ENCODE measurements around the gene HOGA1.

DNA sequence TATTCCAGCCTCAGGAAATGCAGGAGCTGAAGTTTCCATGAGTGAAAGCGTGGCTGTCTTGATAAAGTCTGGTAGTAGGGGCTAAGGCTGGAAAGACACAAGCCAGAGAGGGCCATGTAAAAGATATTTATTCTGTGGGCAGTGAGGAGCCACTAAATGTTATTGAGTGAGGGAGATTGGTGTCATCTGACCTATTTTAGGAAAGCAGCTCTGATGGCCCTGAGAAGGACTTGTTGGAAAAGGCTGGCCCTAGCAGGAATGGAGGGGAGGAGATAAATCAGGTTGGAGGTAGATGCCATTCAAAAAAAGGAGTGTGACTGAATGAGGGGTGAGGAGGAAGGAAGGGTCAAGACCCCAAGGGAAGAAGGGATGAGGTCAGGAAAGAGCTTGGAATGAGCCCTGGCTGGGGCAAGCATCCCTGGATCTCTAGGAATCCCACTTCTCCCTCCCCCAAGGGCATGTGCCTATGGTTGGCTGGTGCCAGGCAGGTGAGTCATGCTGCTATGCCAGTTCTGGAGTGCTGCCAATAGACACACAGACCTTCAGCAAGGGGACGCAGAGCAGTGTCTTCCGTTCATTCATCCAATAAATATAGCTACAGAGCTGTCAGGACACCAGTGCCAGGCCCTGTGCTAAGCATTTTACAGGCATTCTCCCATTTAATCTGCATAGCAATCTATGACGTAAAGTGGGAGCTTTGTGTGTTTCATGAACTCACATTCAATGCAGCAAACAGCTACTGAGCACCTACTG is 9.6 kb upstream of the HOGA1 start:
- TF ChIP-seq, protein P1, sequence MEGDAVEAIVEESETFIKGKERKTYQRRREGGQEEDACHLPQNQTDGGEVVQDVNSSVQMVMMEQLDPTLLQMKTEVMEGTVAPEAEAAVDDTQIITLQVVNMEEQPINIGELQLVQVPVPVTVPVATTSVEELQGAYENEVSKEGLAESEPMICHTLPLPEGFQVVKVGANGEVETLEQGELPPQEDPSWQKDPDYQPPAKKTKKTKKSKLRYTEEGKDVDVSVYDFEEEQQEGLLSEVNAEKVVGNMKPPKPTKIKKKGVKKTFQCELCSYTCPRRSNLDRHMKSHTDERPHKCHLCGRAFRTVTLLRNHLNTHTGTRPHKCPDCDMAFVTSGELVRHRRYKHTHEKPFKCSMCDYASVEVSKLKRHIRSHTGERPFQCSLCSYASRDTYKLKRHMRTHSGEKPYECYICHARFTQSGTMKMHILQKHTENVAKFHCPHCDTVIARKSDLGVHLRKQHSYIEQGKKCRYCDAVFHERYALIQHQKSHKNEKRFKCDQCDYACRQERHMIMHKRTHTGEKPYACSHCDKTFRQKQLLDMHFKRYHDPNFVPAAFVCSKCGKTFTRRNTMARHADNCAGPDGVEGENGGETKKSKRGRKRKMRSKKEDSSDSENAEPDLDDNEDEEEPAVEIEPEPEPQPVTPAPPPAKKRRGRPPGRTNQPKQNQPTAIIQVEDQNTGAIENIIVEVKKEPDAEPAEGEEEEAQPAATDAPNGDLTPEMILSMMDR (conservative IDR thresholded peaks at IDR 0.05): no peak
- TF ChIP-seq EZH2 (IDR thresholded peaks at IDR 0.05; ENCODE audit: low read depth): no peak

All from PC-9 (cell line).